ENCODE results near the gene PLA2G4A.

- no peak for TF ChIP-seq CTCF (IDR thresholded peaks at IDR 0.05)
- TF ChIP-seq REST (IDR thresholded peaks at IDR 0.05; ENCODE audit: insufficient read depth in 1 of 2, low read depth in 2 of 2, low read length in 1 of 2): no peak
- no peak for TF ChIP-seq POLR2AphosphoS5 (IDR thresholded peaks at IDR 0.05; ENCODE audit: low read depth, low read length)
Measured at GRCh38 chr1:187001198-187001889, 172.6 kb downstream of the PLA2G4A start.
